Left ventricle myocardium inferior (tissue), 1 donor: ENCODE data around the gene FSTL5. TPM values are rescaled to one million over a fixed set of nuclear protein-coding genes. Genes with fewer than 3 reads are reported as not detected.
A peak's percentile ranks its signal among the peaks of the same experiment; 100 is the strongest.
"Not testable (repeated sequence)": the region's sequence is repeated elsewhere in the genome, so short reads cannot be mapped to it uniquely, and the experiment has no call there.

Experiments used
- DNase-seq: peaks from one replicate; pipeline ENCODE4 v3.0.0-alpha.2; 2020
- H3K27ac ChIP-seq: fragments of 200-600 bp; replicated peaks from 2 replicates; pipeline ENCODE4 v1.8.0; 2021
- H3K27me3 ChIP-seq: fragments of 200-600 bp; 2 replicates; pipeline ENCODE4 v1.8.0; 2021; ENCODE audit warnings: low read depth
- H3K36me3 ChIP-seq: fragments of 200-600 bp; 2 replicates; pipeline ENCODE4 v1.8.0; 2021
- H3K4me1 ChIP-seq: fragments of 200-600 bp; 2 replicates; pipeline ENCODE4 v1.8.0; 2021
- H3K4me3 ChIP-seq: fragments of 200-600 bp; 2 replicates; pipeline ENCODE4 v1.8.0; 2021; ENCODE audit warnings: mild to moderate bottlenecking, moderate library complexity
- H3K9me3 ChIP-seq: fragments of 200-600 bp; replicated peaks from 2 replicates; pipeline ENCODE4 v1.8.0; 2021
- intact Hi-C: fragments of 100-400 bp; cut with micrococcal nuclease; formaldehyde crosslinking; loops from one replicate; pipeline ENCODE4 v1.11.0; 2022
- long read RNA-seq: library from polyadenylated mRNA; unstranded; transcript quantifications from one replicate; pipeline ENCODE4 v2.0.0, GENCODE V29; 2021
- total RNA-seq: library from RNA; stranded (reverse); fragmentation: NEBNext Ultra II Directional; extraction: Animal tissue kit (Norgen Biotek cat#: 25700); gene quantifications from one replicate; pipeline ENCODE4 v1.2.1, GENCODE V29; 2021
- TF ChIP-seq, protein P1 (sequence below): fragments of 200-600 bp; IDR thresholded peaks from 2 replicates; pipeline ENCODE4 v1.8.0; 2021; ENCODE audit warnings: antibody characterized with exemption, mild to moderate bottlenecking, borderline replicate concordance
- donor health status: DM: no; HTN: yes; CAD: no; lungs with severe emphysema.

The FSTL5 gene
- total RNA-seq: not detected
- long read RNA-seq: 0 reads

GRCh38 chr4:162163892-162164759, at the start of gene FSTL5:
Gene FSTL5, minus strand, starts transcription at chr4:162164000. Its CDS starts 52,604 bp downstream, at chr4:162111396.
- peaks cover 34% of the 10 kb centered on the region for H3K27me3 ChIP-seq
- H3K36me3 ChIP-seq: no peaks in the 10 kb centered on the region
- intact Hi-C loops: no loop called here
- no peaks in the 10 kb centered on the region for H3K9me3 ChIP-seq
- no peak within 1 kb of the TSS for H3K27ac ChIP-seq
- peak within 1 kb of the TSS; percentile 56 for H3K4me3 ChIP-seq
- DNase-seq: peak; percentile 18
- TF ChIP-seq, protein P1, sequence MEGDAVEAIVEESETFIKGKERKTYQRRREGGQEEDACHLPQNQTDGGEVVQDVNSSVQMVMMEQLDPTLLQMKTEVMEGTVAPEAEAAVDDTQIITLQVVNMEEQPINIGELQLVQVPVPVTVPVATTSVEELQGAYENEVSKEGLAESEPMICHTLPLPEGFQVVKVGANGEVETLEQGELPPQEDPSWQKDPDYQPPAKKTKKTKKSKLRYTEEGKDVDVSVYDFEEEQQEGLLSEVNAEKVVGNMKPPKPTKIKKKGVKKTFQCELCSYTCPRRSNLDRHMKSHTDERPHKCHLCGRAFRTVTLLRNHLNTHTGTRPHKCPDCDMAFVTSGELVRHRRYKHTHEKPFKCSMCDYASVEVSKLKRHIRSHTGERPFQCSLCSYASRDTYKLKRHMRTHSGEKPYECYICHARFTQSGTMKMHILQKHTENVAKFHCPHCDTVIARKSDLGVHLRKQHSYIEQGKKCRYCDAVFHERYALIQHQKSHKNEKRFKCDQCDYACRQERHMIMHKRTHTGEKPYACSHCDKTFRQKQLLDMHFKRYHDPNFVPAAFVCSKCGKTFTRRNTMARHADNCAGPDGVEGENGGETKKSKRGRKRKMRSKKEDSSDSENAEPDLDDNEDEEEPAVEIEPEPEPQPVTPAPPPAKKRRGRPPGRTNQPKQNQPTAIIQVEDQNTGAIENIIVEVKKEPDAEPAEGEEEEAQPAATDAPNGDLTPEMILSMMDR: no peak
- H3K4me1 ChIP-seq: peaks cover 11% of the 10 kb centered on the region

GRCh38 chr4:162209706-162210105, 45.9 kb upstream of the FSTL5 start:
- intact Hi-C loops: no loop called here

GRCh38 chr4:162203478-162203877, 39.7 kb upstream of the FSTL5 start:
- H3K9me3 ChIP-seq, DNase-seq, H3K4me1 ChIP-seq, H3K36me3 ChIP-seq, H3K4me3 ChIP-seq, H3K27me3 ChIP-seq, H3K27ac ChIP-seq, intact Hi-C loops: not testable (repeated sequence)

More at GRCh38 chr4:162209706-162210105, 45.9 kb upstream of the FSTL5 start:
- TF ChIP-seq, protein P1: no peak
- no peak for DNase-seq
- no peak overlapping the region for H3K4me3 ChIP-seq
- no peaks in the 10 kb centered on the region for H3K4me1 ChIP-seq
- H3K9me3 ChIP-seq: peaks cover 8% of the 10 kb centered on the region
- no peak overlapping the region for H3K27ac ChIP-seq
- H3K27me3 ChIP-seq: no peaks in the 10 kb centered on the region
- H3K36me3 ChIP-seq: no peaks in the 10 kb centered on the region

DNA sequence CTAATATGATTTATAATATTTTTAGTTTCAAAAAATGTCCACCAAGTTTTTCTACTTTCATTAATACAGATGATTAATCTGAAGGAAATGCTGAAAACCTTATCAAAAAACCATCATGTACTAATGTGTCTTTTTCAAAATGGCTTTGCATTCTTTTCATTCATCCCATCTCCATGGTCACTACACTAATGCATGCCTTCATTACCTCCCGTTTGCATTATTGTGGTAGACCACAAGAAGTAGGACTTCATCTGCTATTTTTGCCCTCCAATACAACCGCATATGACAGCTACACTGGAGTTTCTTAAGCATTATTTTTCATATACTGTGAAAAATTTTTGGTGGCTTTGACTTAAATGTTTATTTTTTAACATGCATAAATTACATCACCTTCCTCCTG, 37.9 kb upstream of the FSTL5 start:
- no peak overlapping the region for H3K4me3 ChIP-seq
- no peaks in the 10 kb centered on the region for H3K36me3 ChIP-seq
- no peak overlapping the region for H3K27ac ChIP-seq
- H3K27me3 ChIP-seq: no peaks in the 10 kb centered on the region
- no peak for DNase-seq
- H3K4me1 ChIP-seq: no peaks in the 10 kb centered on the region
- TF ChIP-seq, protein P1: no peak
- intact Hi-C loops: no loop called here
- H3K9me3 ChIP-seq: peaks cover 5% of the 10 kb centered on the region

GRCh38 chr4:162170509-162170908, 6.7 kb upstream of the FSTL5 start:
- TF ChIP-seq, protein P1: no peak
- Histone ChIP-seq H3K36me3 (no peaks in the 10 kb centered on the region), H3K9me3 (no peaks in the 10 kb centered on the region)

DNA sequence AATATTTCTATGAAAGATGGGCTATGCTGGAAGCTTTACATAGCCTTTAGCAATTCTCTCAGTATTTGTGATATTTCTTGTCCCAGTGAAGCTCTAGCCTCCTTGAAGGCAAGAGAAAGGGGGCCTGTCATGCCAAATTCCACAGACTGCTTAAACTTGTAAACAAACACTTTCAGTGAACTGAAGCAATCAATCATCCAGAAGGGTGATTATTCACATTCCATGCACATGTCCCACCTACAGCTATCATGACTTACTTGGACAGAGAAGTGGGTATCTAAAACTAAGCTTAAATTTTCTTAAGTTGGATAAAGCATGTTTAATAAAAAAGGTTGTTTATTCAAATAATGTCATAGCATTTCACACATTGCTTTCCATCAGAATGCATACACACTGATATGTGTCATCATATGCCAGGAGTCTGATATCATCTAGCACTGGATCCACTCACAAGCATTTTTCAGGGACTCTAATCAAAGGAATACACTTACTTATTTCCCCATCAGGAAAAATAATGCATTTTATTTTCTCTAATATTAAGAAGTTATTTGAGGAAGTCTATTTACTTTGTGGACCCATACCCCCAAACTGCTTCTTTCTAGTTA, 1.2 kb upstream of the FSTL5 start:
- Histone ChIP-seq H3K27ac (no peak overlapping the region), H3K36me3 (no peaks in the 10 kb centered on the region), H3K4me3 (no peak overlapping the region), H3K9me3 (no peaks in the 10 kb centered on the region), H3K27me3 (peaks cover 34% of the 10 kb centered on the region), H3K4me1 (peaks cover 11% of the 10 kb centered on the region)
- no peak for DNase-seq
- intact Hi-C loops: no loop called here
- TF ChIP-seq, protein P1: no peak

More at GRCh38 chr4:162170509-162170908, 6.7 kb upstream of the FSTL5 start:
- no peak for DNase-seq
- Histone ChIP-seq H3K4me3 (no peak overlapping the region), H3K27me3 (peaks cover 4% of the 10 kb centered on the region), H3K27ac (no peak overlapping the region), H3K4me1 (no peaks in the 10 kb centered on the region)
- intact Hi-C loops: no loop called here
